HG03558 (cell line): ENCODE data around the gene MCRIP2.

Experiments
- ATAC-seq: cut with Tn5 transposase; IDR thresholded peaks from one replicate; pipeline ENCODE4 v1.9.1; 2021; ENCODE audit warnings: moderate number of reproducible peaks; ENCODE audit not compliant: unreplicated experiment; ENCODE audit errors: extremely low read depth

Gene MCRIP2

GRCh38 chr16:667780-668518 is 26.3 kb downstream of the MCRIP2 start, which contains the start of gene RHOT2:
Gene RHOT2 (plus strand): TSS chr16:668132. CDS start chr16:668200, 68 bp downstream.
- ATAC-seq = peak; percentile 57

GRCh38 chr16:668519-669171 is 27.0 kb downstream of the MCRIP2 start:
- ATAC-seq = no peak

- no peak for ATAC-seq
Observed at GRCh38 chr16:669666-670065, 28.0 kb downstream of the MCRIP2 start.

- no peak for ATAC-seq
Observed at GRCh38 chr16:670485-671352, 29.1 kb downstream of the MCRIP2 start.

GRCh38 chr16:671353-672131 is 29.9 kb downstream of the MCRIP2 start:
- ATAC-seq = no peak

GRCh38 chr16:672371-672770 is 30.7 kb downstream of the MCRIP2 start:
- ATAC-seq = no peak

GRCh38 chr16:672851-673250 is 31.2 kb downstream of the MCRIP2 start:
- no peak for ATAC-seq

GRCh38 chr16:673399-673991 is 31.9 kb downstream of the MCRIP2 start:
- ATAC-seq = no peak

- ATAC-seq = no peak
Observed at GRCh38 chr16:674214-674881, 32.7 kb downstream of the MCRIP2 start.

GRCh38 chr16:674968-675883 is 33.6 kb downstream of the MCRIP2 start, which contains the start of gene RHBDL1:
Gene RHBDL1 (plus strand): TSS chr16:675671. CDS start chr16:675791, 120 bp downstream.
- ATAC-seq = no peak

GRCh38 chr16:675884-676564 is 34.4 kb downstream of the MCRIP2 start:
- ATAC-seq = no peak

- ATAC-seq = no peak
Observed at GRCh38 chr16:676565-676902, 34.9 kb downstream of the MCRIP2 start.

GRCh38 chr16:676913-677312 is 35.3 kb downstream of the MCRIP2 start:
- no peak for ATAC-seq

- ATAC-seq = no peak
Observed at GRCh38 chr16:677316-678190, 35.9 kb downstream of the MCRIP2 start.

- no peak for ATAC-seq
Observed at GRCh38 chr16:678209-678857, 36.7 kb downstream of the MCRIP2 start.
